NCI-H1417 (cell line): Measurements from ENCODE around the gene EIPR1.

ENCODE experiments used
- DNase-seq, 3 experiments: peaks; one replicate each; lab custom pipeline; 2025; lab: John Stamatoyannopoulos, UW

Gene EIPR1

DNA sequence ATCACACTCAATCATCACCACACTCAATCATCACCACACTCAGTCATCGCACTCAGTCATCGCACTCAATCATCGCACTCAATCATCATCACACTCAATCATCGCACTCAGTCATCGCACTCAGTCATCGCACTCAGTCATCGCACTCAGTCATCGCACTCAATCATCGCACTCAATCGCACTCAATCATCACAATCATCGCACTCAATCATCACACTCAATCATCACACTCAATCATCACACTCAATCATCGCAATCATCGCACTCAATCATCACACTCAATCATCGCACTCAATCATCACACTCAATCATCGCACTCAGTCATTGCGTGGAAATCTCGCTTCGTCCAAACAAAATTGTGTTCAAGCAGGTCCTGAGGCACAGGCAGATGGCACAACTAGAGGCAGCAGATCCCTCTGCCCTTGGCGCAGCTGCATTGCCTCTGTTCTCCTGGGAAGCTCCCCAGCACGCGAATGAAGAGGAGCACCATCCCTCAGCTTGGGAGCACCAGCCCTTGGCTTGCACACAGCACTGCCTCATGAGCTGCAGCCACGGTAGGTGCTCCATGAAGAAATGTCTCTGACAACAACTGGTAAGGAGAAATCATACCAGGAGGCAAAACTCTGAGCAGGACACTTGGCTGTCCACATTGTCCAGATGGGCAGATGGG, 108.1 kb downstream of the EIPR1 start:
- DNase-seq, result no peak

DNA sequence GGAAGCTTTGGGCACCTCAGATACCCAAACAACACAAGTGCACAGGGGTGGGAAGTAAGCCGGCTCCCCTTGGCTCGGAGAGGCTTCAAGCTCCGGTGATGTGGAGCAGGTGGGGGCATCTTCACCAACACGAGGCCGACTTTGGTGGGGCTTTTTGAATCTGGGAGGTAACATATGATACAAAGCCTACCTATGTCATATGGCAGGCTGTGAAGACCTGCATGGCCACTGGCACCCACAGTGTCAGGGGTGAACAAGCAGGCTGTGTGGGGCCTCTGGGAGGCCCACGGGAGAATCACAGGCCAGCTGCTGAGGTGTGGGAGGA, 109.0 kb downstream of the EIPR1 start:
- DNase-seq, result no peak

DNA sequence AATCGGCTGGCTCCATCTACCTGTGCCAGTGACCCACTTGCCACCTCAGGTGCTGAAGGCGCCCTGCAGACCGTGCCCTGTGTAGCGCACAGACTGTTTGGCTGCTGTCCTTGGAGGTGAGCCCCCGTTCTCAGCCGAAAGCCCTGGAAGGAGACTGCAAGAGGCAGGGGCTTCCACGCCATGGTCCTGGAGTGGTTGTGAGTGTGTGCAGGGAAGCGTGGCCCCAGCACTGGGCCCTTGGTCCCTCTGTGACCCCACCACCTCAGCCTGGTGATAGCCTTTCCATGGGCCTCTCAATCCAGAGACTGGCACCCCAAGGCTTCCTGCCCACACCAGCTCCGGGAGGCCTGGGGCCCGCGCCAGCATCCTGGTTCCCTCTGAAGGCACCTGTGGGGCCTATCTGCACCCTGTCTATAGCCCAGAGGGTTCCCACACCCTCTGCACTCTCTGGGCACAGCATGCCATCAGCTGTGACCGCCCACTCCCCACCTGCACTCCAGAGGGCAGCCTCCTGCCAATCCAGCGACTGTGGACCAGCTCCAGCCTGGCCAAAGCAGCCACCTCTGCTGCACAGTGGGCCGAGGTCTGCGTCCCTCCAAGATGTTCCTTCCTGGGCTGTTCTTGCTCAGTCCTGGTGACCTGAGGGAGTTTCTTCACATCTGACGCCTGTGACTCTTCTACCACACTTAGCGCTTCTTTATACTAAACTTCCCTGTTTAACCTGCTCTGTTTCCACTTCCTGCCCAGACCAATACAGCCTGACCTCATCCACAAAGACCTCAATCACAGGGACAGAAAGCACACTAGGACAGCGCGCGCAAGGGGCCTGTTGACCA, 109.5 kb downstream of the EIPR1 start:
- no peak for DNase-seq

DNA sequence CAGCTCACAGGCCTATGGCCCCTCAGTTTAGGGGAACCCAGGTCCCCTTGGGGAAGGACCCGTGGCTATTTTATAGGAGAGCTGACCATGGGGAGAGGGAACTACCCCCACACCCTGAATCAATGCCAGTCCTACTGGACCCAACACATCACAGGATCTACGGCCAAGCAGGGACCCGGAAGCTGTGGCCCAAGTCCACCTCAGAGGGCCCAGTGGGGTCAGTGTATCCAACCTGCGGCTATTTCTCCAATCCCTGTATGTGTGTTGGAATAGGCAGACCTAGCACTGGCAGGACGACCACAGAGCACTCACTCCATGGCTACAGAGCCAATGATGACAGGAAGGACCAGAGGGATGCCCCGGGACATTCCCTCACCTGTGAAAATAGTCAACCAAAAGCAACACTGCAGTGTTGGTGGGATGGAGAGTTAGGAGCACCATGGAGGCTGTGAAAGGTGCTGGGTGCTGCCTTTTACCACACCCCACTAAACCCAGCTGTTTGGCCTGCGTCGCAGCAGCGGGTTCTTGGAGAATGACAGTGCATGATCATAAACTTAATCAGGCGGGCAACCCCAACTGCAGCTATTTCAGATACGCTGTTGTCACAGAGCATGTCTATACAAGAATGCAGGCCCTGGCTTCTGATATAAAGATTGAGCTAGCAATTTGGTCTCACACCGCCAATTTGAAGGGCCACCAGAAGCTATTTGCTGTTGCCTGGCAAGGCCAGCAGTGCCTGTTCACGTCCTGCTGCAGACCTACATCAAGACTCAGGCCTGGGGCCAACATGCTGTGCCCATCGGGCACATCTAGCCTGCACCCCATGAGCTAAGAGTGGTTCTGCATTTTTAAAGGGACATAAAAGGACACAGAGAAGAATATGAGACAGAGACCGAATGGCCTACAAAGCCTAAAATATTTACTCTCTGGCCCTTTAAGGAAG, 110.4 kb downstream of the EIPR1 start:
- DNase-seq, result no peak

DNA sequence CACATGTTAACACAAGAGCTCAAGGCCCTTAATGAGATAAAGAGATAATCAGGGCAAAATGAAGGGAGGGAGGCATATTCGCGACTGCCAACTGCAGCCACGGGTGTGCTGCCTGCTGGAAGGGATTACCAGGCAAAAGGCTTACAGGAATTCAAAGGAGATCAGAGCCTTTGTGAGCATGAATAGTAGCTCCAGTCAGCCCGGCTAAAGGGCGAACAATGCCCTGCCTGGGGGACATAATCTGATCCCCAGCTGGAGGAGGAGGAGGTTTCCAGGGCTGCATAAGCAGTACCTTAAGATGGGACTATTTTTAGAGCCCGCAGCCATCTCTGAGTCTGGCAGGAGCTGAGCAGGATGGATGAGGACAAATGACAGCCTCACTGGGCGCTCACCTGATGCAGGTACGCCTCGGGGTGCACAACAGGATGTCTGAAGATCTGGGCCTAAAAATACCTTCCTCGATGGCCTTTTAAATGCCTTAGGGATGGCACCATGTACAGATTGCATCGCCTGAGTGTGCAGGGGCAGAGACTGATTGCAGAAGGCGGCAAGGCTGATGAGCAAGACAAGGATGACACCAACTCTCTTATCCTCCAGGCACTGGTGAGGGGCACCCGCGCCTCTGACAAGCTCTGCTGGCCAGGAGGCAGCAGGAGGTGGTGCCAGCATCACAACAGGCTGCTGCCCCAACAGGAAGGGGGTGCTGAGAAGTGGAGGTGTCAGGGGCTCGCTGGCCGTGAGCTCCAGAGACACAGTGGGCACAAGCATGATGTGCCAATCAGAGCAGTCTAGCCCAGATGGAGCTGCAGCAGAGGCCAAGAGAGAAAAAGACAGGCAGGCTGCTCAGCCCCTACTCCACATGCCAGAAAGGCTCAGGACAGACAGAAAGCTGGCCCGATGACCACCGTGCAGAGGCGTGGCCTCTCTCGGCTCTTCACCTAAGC, 111.4 kb downstream of the EIPR1 start:
- no peak for DNase-seq

DNA sequence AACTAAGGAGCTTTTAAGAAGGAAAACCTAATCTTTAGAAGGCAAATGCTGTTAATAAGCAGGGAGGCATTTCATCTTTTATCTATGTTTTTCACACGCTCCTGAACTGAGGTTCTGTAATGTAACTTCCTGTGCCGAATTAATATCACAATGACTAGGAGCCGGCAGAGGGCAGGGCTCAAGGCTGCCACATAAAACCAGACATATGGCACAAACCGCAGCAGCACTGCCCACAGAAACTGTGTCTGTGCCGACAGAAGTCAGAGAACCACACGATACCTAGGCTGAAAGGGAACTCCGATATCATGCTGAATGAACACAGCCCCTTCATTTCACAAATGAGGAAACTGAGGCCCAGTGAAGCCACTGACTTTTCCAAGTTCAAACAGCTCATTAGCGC, 112.1 kb downstream of the EIPR1 start:
- no peak for DNase-seq

DNA sequence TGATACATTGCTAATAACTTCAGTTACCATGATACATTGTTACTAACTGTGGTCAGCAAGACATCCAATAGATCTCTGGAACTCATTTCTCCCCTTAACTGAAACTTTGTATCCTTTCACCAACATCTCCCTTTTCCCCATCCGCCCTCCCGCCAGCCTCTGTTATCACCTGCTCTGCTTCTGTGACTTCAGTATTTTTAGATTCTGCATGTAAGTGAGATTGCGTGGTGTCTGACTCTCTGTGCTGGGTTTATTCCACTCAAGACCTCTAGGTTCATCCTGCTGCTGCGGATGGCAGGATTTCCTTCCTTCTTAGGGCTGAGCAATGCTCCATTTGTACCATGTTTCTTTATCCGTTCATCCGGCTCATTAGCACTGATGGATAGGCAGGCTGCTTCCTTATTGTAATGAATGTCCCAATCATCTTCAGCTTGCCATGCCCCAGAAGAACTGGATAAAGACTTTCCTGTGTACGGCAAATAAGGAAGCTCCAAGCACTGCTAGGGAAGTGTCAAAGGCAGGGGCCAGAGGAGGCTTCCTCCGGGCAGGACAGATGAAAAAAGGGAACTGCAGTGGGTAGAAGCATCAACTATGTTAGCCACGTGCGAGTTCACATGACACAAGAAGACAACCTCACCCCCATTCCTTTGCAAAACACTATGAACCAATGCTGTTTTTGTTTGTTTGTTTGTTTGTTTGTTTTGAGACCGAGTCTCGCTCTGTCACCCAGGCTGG, 113.4 kb downstream of the EIPR1 start:
- DNase-seq, result no peak

DNA sequence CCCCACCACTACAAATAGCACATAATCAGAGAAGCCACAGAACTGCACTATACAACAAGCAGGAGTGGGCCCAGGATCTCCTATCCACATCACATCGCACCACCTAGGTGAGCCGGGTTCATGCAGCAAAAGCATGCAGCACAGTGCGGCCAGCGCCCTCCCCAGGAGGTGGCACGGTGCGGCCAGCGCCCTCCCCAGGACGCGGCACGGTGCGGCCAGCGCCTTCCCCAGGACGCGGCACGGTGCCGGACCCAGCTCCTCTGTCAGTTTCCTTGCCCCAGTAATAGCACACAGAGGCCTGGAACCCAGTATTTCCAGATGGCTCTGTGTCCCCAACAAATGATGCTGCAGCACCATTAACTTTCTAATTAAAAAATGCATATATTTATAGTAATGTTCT, 114.1 kb downstream of the EIPR1 start:
- DNase-seq, result no peak

DNA sequence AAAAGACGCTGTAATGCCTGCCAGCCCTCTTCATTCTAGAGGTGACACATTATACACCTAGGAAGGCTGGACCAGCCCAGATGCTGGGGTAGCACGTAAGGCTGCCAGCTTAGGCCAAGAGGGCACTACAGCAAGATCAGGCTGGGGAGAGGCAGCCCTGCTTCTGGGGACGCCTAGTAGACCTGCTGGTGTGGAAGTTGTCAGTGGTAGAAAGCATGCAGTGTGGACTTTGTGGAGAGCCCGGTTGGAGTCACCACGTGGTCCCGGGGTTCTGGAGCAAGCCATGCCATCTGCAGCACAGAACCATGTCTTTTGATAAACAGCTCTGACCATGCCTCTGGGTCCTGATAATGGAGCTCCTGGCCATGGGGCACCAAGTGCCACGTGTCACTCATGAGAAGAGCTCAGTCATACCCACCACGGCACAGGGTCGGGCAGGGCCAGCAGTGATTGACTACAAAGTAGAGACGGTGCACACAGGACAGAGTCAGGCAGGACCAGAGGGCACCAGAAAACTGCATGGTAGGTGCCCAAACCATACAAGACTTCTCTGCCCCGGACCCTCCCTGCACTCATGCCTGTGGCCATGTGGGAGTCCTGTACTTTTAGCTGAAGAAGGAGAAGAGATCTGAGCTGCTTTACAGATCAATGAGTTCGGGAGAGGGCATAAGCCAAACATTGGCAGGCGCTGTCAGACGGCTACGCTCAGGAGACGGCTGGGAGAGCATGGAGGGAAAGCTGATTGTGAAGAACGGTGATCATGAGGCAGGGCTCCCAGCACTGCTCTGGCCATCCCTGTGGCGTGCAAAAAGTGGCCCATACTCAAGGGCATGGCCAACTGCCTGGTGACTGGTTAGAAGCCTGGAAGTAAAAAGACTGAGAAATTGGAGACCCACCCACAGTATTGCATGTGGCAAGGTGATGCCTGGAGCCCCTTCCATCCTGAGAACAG, 114.9 kb downstream of the EIPR1 start:
- DNase-seq, result no peak

DNA sequence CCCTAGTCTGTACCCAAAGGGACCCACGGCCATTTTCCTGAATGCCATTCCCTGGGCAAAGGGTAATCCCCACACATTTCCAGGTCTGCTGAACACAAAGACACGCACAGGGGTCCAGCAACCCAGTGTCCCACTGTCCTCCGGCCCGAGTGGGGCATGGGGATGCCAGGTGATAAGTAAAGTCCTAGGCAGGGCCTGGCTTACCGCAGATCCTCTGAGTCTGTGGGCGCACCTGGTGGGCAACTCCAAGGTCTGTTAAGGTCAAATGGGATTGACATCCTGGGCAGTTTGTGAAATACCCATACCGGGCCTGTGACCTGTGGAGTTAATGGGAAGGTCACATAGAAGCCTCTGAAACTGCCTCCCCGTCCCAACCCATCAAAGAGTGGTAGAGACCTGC, 116.1 kb downstream of the EIPR1 start:
- no peak for DNase-seq

DNA sequence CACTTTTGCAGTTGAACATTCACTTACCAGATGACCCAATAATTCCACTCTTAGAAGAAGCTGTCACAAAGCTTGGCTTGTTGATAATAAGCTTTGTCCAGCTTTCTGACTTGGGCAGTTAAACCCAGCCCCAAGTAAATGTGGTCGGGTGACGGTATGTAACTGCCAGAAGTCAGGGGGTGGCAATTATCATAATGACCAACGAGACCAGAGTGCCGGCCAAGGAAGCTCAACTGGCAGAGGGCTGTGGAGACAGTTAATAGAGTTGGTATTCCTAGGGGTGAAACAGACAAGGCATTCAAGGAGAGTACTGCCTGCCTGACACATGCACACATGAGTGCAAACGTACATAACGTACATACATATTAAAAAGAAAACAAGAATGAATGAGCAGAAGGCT, 116.7 kb downstream of the EIPR1 start:
- DNase-seq, result no peak

DNA sequence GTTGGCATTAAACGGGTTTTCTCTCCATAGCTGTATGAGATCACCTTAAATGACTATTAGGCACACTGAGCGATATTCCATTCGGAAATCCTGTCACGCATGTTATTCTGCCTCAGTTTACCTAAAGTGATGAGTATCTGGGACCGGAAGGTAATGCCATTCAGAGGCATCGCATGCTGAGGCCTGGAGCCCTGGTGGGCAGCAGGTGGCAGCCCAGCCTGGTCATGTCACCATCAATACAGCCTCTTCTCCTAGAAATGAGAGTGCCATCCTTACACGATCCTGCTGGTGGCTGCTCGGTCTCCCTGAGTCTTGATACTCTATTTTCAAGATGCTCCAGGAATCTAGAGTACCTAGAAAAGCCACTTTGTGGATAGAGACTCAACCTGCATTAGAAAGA, 119.8 kb downstream of the EIPR1 start:
- DNase-seq, result peak in 2 of 3 experiments; percentile 51 to 77

DNA sequence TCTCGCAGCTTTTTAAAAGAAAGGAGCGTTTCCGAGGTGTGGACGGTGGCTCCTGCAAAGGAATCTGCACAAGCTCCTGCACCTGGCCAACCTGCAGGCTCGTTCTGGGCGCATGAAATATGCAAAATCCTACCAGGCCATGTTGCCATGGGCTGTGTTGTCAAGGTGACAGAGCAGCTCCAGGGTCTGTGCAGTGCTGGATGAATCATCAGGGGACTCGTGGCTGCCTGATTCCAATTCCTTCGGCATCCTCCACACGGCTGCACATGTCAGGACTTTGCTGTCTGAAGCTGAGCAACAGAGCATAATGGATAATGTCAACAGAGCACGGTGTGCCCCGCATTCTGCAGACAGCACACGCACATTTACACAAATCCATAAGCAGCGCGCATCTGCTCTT, 120.5 kb downstream of the EIPR1 start:
- peak in 2 of 3 experiments; percentile 77 to 92 for DNase-seq

DNA sequence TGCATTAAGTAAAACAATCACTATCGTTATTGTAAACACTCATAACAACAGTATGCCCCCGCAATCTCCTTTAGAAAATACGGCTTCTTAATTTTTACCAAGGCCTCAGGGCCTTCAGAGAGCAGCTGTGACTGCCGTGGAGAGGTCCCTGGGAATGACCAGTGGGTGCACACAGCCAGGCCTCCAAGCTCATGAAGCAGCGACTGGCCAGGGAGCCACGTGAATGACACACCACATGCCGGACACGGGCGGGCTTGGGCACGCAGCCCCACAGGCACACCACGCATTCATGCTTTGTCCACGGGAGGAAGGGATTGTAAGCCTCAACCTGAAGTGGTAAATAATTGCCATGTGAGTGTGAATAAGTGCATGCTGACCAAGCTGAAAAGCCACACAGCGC, 121.0 kb downstream of the EIPR1 start:
- peak in 1 of 3 experiments; percentile 76 for DNase-seq

DNA sequence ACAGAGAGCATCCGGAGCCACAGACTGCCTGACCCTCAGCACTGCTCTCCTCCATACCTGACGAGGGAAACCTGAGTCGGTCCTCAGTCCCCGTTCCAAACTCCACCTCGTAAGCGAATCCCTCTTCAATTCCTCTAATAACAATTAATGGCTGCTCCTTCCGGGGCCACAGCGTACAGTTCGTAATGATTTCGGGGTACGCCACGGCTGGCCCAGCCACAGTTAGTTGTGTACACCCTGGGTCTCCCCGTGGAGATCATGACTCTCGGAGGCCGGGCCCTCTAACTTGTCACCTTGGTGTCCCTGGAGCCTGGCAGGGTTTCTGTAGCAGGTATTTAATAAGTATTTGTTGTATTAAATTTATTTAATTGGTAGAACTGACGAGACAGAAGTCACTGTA, 121.5 kb downstream of the EIPR1 start:
- no peak for DNase-seq

DNA sequence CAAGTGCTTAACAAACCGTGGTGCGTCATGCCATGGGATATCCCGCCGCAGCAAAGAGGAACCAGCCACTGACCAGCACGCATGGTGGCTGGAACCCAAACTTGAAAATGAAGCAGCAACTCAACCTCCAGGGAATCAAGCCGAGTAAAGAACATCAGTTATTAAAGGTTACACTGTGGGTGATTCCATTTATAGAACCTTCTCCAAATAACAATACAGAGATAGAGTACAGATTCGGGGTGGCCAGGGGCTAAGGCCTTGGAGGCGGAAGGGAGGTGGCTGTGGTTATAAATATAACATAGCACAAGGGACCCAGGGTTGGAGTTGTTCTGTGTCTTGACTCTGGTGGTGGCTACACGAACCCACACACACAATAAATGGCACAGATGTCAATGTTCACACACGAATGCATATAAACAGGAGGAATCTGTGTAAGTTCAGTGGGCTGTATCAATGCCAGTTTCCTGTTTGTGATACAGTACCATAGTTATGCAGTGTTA, 123.1 kb downstream of the EIPR1 start:
- DNase-seq, result no peak

DNA sequence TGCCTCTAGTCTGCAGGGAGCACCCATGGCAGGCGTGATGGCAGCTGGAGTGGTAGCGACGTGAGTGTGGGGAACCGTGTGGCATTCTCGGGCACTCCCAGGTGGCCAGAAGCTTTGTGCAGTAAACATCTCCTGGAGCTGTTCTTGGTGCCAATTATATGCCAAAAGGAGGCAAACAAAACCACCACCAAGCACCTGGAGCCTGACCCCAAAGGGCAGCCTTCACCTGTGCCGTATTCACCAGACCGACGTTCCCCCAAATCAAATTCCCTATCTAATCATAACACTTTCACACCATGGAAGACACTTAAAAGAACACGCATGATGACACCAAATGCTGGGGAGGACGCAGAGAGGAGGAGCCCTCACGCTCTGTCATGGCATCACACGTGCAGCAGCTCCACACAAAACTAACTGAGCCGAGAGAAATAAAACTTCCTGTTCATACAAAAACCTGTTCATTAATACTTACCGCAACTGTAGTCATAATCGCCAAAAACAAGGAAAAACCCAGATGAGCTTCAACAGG, 123.6 kb downstream of the EIPR1 start:
- no peak for DNase-seq

DNA sequence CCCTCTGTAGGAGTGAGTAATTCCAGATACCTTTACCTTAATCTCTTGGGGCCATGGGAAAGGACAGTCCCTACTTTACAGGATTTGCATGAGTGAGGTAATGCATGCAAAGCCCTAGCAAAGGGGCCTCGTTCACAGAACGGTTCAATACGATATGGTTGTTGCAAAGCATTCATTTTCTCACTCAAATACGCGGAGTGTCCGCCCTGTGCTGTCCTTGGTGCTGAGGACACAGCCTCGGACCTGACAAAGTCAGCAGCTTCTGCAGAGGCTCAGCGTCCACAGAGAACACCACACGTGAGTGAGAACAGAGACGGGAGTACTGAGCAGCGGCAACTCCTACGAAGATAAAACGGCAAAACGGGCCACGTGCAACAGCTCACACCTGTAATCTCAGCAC, 125.7 kb downstream of the EIPR1 start:
- no peak for DNase-seq

DNA sequence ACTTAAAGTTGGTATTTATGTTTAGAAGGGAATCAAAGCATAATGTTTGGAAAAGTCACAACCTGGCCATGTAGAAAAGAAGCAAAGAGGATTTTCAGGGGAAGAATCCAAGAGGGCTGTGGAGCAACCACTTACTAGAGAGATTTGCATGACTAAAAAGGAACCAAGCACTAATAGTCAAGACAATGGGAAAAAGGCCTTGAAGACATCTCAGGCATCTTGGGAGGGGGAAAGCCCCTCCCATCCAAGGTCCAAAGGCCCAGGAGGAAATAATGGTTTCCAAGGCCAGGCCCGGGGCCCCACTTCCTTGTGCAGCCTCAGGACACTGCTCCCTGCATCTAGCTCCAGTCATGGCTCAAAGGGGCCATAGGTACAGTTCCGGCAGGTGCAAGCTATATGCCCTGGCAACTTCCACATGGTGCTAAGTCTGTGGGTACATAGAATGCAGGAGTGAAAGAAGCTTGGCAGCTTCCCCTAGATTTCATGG, 128.1 kb downstream of the EIPR1 start:
- no peak for DNase-seq
